NCI-H524 treated with DMSO at 0.1 percent for 48 hours (cell line): ENCODE data around the gene RNF43.

Experiments used
- DNase-seq: peaks from one replicate; lab custom pipeline; 2025; lab: John Stamatoyannopoulos, UW

Gene RNF43

DNA sequence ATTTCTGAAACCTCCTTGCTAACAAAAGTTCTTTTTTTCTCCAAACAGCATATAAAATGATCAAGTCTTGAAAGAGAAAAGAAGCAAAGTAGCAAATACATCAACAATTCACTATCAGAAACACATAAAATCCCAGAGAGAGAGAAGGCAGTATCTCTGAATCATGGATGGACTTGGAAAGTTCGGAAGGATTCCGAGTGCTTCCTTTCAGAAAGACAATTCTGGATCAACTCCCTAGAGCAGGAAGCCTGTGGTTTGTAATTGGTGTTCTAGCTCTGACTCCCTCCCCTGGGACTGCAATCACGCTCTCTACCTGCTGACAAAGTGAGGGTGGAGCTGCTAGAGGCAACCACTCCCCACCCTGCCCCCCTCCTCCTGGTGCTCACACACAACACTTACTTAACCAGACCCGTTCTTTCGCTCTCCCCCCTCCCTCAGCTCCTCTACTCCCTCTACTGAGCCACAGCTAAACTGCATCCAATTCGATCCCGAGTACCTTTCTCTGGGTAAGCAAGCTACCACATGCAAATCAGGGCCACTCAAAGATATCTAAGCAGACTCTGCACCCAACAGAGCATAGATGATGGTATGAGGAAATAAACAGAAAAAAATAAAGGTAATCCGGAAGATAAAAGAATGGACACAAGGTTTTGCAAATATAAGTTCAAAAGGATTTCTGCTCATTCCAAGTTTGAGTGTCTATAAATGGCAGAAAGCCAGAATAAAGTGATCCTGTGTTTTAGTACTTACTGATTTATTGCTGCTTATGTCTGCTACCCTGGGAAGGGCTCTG, at the start of gene RNF43:
Gene RNF43, minus strand, starts transcription at position 235 of the 793 bp plus-strand sequence. CDS start 1,957 bp downstream, outside the sequence.
- DNase-seq, result peak; percentile 88

- DNase-seq, result no peak
These were observed 38.2 kb upstream of the RNF43 start for GRCh38 chr17:58455491-58455890.

DNA sequence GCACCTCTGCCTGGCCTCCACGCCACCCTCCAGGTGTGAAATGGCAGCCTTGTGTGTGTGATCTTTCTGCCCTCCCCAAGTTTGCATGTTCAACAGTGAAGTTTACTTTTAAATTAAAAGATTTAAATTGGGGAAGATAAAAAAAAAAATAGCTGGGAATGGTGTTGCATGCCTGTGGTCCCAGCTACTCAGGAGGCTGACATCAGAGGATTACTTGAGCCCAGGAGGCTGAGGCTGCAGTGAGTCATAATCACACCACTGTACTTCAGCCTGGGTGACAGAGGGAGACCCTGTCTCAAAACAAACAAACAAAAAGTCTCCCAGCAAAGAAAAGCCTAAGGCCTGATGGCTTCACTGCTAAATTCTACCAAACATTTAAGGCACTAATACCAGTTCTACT, 35.4 kb upstream of the RNF43 start:
- no peak for DNase-seq

GRCh38 chr17:58447039-58447975, 30.0 kb upstream of the RNF43 start:
- peak; percentile 11 for DNase-seq

GRCh38 chr17:58446086-58446485, 28.8 kb upstream of the RNF43 start:
- DNase-seq, result no peak

GRCh38 chr17:58436805-58437239, 19.5 kb upstream of the RNF43 start:
- DNase-seq, result no peak

GRCh38 chr17:58436245-58436644, 18.9 kb upstream of the RNF43 start:
- no peak for DNase-seq

GRCh38 chr17:58432806-58433573, 15.7 kb upstream of the RNF43 start:
- no peak for DNase-seq

- DNase-seq, result no peak
These were observed 10.5 kb upstream of the RNF43 start for GRCh38 chr17:58427807-58428206.

GRCh38 chr17:58421711-58422110, 4.4 kb upstream of the RNF43 start:
- no peak for DNase-seq

GRCh38 chr17:58420827-58421226, 3.5 kb upstream of the RNF43 start:
- no peak for DNase-seq

- DNase-seq, result no peak
These were observed 416 bp downstream of the RNF43 start for GRCh38 chr17:58416937-58417299.

GRCh38 chr17:58416396-58416795, 938 bp downstream of the RNF43 start:
- no peak for DNase-seq

GRCh38 chr17:58415371-58416055, 1.8 kb downstream of the RNF43 start:
- DNase-seq, result no peak

GRCh38 chr17:58414596-58414997, 2.7 kb downstream of the RNF43 start:
- DNase-seq, result no peak

GRCh38 chr17:58413684-58414083, 3.6 kb downstream of the RNF43 start:
- no peak for DNase-seq

DNA sequence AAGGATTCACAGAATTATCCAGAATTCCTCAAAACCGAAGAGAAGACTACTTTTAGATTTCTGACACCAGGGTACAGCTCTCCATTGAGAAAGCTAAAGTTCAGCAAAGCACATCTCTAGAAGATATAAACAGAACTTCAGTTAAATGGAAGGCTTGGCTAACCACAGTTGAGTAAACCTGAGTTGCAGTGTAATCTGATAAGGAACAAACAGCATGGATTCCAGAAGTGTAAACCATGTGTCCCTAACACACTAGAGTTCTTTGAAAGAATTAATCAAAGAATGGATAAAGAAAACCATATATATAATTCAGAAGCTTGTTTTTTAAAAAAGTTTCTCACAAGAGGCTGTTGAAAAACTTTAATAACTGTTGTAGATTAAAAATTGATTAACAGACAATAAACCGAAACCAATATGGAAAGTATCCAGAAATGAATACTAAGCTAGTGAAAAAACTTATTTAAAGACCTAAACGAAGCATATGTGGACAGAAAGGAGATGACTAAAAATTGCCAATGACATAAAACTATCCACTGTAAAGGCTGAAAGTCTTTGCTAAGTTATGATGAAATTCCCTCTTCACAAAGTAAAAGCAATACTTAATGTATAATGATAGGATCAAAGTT, 4.3 kb downstream of the RNF43 start:
- no peak for DNase-seq

- no peak for DNase-seq
These were observed 5.2 kb downstream of the RNF43 start for GRCh38 chr17:58412064-58412703.

DNA sequence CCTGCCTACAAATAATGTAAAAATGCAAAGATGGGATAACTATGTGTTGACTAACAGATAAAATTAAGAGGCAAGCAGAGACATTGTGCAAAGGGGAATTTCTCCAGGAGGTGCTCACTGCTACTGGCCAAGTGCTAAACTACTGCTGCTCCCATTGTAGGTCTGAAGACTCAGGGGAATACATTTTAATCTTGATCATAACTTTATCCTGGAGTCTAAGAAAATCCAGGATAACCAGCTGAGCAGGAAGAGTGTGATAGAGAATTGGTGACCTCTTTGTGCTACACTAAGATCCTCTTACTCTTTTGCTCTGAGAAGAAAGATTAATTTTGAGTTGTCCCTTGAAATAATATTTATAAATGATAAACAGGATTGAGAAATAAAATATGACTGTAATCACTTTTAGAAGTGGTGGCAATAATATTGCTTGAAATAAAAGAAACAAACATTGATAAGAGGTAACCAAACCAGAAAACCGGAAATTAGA, 5.9 kb downstream of the RNF43 start:
- DNase-seq, result no peak

DNA sequence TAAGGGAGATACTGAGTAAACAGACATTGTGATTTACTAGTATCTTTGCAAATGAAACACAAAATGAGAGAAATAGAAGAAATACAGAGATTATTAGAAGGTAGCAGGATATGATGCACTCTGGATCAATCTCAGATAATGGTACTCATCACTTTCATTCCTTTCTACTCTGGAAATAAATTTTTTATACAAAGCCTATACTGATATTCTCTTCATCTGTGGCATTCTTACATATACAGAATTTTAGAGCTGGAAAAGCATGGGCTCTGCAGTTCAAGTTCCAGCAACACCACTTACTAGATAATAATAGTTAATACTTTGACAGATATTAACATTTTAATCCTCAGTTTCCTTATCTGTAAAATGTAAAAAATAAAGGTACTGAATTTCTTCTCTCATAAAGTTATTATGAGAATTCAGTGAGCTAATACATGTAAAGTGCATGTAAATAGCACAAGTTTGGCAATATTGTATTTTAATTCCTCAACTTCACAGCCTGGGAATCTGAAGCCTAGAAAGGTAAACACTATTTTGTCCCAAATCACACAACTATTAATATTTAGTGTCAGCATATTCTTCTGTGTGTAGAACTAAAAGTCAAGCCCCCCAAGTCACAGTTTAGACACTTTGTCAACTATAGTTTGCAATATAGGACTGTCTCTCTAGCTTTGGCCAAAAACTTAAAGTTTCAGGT, 6.5 kb downstream of the RNF43 start:
- no peak for DNase-seq
